Thyroid gland (tissue), 4 donors: ENCODE data around the gene RPS14.

Experiments
- CTCF ChIP-seq, 6 experiments: fragments of 200-600 bp in 3 of 6; fragments of 450-650 bp in 3 of 6; sonication (generic) in 3 of 6; IDR thresholded peaks; one replicate each; pipeline ENCODE4 v1.5.1; 2016 to 2019; ENCODE audit warnings: antibody characterized with exemption in 6 of 6, mild to moderate bottlenecking in 2 of 6, inconsistent platforms in 1 of 6, moderate library complexity in 1 of 6
- POLR2A ChIP-seq, 2 donors: fragments of 450-650 bp; IDR thresholded peaks; one replicate each; pipeline ENCODE4 v1.6.1; 2017; ENCODE audit warnings: antibody characterized with exemption in 2 of 2, mild to moderate bottlenecking in 2 of 2, moderate library complexity in 1 of 2

GRCh38 chr5:150402229-150402773 is 47.2 kb downstream of the RPS14 start:
- no peak for TF ChIP-seq CTCF (IDR thresholded peaks at IDR 0.05)
- no peak for TF ChIP-seq POLR2A (IDR thresholded peaks at IDR 0.05)
